C1 segment of cervical spinal cord (tissue), 14 donors: ENCODE data around the gene CACNA1D.
"Not testable (repeated sequence)": the region's sequence is repeated elsewhere in the genome, so short reads cannot be mapped to it uniquely, and the experiment has no call there.

ENCODE experiments used
- DNase-seq, 14 donors: peaks; one replicate each; lab custom pipeline; 2025; lab: John Stamatoyannopoulos, UW

The CACNA1D gene

GRCh38 chr3:53614307-53614706, 119.9 kb downstream of the CACNA1D start:
- no peak for DNase-seq

- peak in 1 of 14 donors; percentile 4 for DNase-seq
Observed at GRCh38 chr3:53616321-53616720, 121.9 kb downstream of the CACNA1D start.

DNA sequence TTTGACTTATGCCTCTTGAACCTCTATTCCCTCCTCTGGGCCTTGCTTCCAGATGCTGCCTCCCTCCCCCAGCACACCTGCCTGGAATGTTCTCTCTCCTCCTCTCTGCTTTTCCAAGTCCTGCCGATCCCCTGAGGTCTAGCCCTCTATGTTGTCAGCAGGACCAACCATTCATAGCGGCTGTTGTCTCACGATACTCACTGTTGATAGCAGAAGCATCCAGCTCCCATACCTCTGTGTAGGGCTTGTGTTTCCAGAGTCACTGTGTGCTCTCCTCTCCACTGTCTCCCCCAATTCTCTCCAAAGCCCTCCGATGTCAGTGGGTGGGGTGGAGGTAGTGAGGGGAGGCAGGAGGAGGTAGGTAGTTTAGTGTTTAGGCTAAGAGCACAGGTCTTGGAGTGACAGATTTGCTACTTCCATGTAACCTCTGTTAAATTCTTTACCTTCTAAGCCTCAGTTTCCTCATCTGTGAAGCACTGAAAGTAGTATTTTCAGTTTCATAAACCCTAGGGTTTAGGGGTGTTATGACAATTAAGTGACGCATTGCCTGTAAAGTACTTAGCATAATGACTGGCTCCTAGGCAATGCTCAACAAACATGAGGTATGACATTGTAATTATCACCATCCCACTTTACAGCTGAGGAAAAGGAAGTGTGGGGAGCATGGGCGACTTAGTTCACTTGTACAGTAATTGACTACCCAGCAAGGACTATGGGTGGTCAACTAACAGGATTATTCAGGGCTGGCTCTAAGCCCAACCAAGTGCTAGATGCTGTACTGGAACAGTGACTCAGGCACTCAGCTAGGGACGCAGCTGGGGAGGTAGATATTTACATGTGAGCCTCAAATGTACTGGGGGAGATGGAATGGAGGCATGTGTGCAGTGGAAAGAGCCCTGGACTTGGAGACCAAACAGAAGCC, 122.8 kb downstream of the CACNA1D start:
- DNase-seq: no peak

- DNase-seq: no peak
Observed at GRCh38 chr3:53617893-53618523, 123.6 kb downstream of the CACNA1D start.

- DNase-seq: no peak
Observed at GRCh38 chr3:53618524-53618906, 124.1 kb downstream of the CACNA1D start.

GRCh38 chr3:53618936-53619335, 124.5 kb downstream of the CACNA1D start:
- no peak for DNase-seq

- no peak for DNase-seq
Observed at GRCh38 chr3:53624061-53624857, 129.8 kb downstream of the CACNA1D start.

- no peak for DNase-seq
Observed at GRCh38 chr3:53626876-53627275, 132.5 kb downstream of the CACNA1D start.

GRCh38 chr3:53628536-53629401, 134.4 kb downstream of the CACNA1D start:
- DNase-seq: no peak

GRCh38 chr3:53629402-53629723, 135.0 kb downstream of the CACNA1D start:
- DNase-seq: no peak

GRCh38 chr3:53630547-53630946, 136.1 kb downstream of the CACNA1D start:
- no peak for DNase-seq

DNA sequence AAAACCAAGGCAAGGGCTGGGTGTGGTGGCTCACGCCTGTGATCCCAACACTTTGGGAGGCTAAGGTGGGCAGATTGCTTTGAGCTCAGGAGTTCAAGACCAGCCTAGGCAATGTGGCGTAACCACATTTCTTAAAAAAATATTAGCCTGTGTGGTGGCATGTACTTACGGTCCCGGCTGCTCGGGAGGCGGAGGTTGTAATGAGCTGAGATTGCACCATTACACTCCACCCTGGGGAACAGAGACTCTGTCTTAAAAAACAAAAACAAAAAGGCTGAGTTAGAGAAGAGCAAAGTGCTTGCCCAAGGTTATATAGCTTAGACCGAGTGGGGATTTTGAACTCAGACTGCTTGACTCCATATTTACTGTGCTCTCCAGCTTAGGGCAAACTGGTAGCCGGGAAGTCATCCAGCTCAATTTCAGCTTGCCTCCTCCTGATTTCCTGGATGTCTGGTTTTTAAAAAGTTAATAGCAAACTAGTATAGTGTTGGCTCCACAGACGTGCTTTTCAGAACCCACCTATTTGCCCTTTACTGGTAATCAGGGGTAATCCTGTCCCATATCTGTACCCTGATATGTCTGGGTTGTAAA, 138.9 kb downstream of the CACNA1D start:
- no peak for DNase-seq

GRCh38 chr3:53635041-53635440, 140.6 kb downstream of the CACNA1D start:
- DNase-seq: no peak

GRCh38 chr3:53638806-53639205, 144.4 kb downstream of the CACNA1D start:
- DNase-seq: not testable (repeated sequence)

DNA sequence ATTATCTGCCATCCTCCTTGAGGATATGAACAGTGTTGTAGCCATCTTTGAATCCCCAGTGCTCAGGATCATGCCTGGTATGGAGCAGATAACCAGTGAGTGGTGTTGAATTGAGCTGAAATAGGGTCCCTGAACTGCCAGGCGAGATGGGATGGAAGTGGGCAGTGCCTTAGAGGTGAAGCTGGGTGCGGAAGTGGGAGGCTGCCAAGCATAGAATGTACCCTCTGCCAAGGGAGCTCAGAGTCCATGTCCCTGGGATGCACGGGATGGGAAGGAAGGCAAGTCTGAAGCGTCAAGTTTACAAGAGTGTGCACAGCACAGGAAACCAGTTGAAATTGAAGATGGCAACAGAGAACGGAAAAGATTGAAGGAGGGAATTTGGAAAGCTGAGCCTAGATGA, 147.0 kb downstream of the CACNA1D start:
- no peak for DNase-seq

DNA sequence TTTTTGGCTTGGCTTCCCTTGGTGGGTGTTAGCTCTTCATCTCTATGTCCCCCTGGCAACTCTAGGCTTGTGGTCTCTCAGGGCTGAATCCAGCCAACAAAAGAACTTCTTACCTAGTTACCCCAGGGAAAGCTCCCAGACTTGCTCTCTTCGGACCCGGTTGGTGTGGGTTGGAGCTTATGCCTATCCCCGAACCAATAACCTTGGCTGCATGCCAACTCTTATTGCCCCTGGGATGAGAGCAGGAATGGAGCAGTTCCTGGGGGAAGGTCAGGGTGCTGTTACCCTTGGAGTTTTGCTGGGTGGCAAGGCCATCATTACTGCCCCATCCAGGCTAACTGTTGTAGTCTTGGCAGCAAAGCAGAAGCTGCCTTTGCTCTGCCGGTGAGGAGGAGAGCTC, 147.8 kb downstream of the CACNA1D start:
- no peak for DNase-seq

DNA sequence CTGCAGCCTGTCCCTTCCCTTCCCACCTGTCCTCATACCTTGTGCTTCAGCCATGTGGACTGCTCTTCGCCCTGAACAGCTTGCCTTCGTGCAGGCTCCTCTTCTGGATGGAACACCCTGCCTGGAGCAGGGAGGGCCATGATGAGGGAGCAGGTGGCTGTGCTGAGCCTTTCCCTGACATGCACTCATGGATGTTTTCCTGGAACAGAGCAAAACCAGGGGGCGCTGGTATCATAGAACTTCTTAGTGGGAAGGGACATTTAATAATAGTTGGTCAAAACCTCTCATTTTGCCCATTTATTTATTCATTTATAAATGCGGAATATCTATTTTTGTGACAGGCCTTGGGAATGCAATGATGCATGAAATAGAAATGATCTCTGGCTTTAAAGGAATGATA, 149.3 kb downstream of the CACNA1D start:
- no peak for DNase-seq

DNA sequence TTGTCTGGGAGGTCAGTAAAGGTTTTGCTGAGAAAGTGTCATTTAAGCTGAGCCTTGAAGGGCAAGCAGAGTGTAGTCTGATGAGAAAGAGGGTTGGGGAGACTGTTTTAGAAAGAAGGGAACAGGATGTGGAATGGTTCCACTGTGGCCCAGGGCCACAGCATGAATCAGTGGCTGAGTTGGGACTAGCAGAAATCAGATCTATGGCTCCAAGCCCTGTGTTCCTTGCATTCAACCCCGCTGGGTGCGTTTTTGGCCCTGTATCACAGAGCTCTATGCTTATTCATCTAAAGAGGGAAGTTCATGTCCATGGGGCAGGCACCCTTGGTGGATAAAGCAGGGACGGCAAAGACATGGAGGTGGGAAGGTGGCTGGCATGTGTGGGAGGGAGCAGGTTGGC, 151.3 kb downstream of the CACNA1D start:
- no peak for DNase-seq

DNA sequence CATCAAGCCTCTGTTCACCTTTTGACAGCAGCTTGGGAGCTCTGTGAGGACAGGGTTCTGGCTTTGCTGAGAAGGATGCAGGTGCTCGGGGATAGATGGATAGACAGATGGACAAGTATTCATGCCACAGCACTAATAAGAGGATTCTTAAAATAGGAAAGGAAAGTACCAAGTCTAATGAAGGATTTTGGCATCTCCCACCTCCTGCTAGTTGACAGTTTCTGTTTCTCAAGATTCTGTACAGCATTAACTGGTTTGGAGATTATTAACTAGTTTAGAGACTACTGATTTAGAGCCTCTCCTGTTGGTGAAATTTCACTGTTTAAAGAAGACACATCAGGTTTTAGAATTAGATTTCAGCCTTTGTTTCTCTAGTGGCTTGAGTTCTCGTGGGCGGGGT, 152.3 kb downstream of the CACNA1D start:
- no peak for DNase-seq

DNA sequence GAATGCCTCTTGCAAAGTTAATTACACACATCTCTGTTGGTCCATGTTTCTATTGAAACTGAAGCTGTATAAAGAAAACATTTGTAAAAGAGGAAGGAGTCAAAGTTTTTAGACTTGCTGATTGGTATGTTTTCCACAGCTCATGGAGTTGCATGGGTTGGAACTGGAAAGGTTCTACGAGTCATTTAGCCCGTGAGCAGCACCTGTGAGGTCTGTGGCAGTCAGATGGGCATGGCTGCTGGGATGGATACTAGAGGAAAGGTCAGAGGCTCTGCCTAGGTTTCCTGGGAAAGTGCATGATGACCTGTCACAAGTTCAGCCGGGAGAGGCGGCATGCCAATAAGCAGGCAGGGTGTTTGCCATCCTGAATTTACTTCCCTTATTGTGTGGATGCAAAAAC, 155.4 kb downstream of the CACNA1D start:
- no peak for DNase-seq

DNA sequence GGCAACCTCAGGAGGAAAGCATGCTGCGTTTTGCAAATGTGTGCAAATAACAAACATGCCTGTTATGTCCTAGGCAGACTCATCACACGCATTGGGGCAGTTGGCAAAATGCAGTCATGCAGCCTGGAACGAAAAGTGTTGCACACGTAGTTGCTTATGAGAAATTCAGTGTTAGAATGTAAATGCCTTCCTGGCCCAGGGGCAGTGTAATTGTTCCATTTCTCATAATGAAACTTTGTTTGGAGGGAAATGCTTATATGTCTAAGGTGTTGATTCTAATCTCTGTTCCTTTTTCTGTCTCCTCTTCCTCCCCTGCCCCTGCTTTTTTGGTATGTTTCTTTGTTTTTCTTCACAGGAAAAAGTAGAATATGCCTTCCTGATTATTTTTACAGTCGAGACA, 156.0 kb downstream of the CACNA1D start:
- DNase-seq: no peak
